HepG2 (cell line): Measurements from ENCODE around the gene PTGIS. TPM values are rescaled to one million over a fixed set of nuclear protein-coding genes. Genes with fewer than 3 reads are reported as not detected.

Experiments
- CCAR2 ChIP-seq: fragments of 200-400 bp; formaldehyde crosslinking; optimal IDR thresholded peaks from 2 replicates; pipeline ENCODE3; 2018; ENCODE audit warnings: low read depth, mild to moderate bottlenecking, low read length, moderate library complexity
- FOXA1 ChIP-seq, 2 experiments: fragments of 450-650 bp in 1 of 2; sonication (generic) in 1 of 2; formaldehyde crosslinking in 1 of 2; IDR thresholded peaks; 2 replicates each; pipeline versions ENCODE4 v1.4.0 to v1.6.1; 2016 to 2020; ENCODE audit warnings: missing genetic modification reagents in 1 of 2
- GATAD2A ChIP-seq: IDR thresholded peaks from 2 replicates; pipeline ENCODE4 v1.6.1; 2016
- GTF2F1 ChIP-seq: fragments of 150-350 bp; IDR thresholded peaks from 2 replicates; pipeline ENCODE4 v1.6.1; 2014; ENCODE audit warnings: low read length
- HMGXB4 ChIP-seq, 2 experiments: sonication (generic) in 1 of 2; formaldehyde crosslinking in 1 of 2; IDR thresholded peaks; 2 replicates each; pipeline versions ENCODE4 v1.4.0 to v1.6.1; 2018 to 2020; ENCODE audit warnings: missing genetic modification reagents in 2 of 2, borderline replicate concordance in 1 of 2, low read depth in 1 of 2, mild to moderate bottlenecking in 1 of 2, missing biosample characterization in 1 of 2
- MYPOP ChIP-seq: sonication (generic); formaldehyde crosslinking; IDR thresholded peaks from 2 replicates; pipeline ENCODE4 v1.8.1; 2023; ENCODE audit warnings: mild to moderate bottlenecking, moderate library complexity, missing genetic modification reagents
- NCOR1 ChIP-seq: fragments of 200-600 bp; sonication (generic); IDR thresholded peaks from 2 replicates; pipeline ENCODE4 v1.7.0; 2017; ENCODE audit warnings: antibody characterized with exemption, low read length, borderline replicate concordance
- PBX2 ChIP-seq: IDR thresholded peaks from 2 replicates; pipeline ENCODE4 v1.6.1; 2016; ENCODE audit warnings: control low read depth
- TCF7 ChIP-seq: sonication (generic); IDR thresholded peaks from 2 replicates; pipeline ENCODE4 v1.6.1; 2016; ENCODE audit warnings: antibody characterized with exemption, low read depth
- TFDP2 ChIP-seq: sonication (generic); formaldehyde crosslinking; IDR thresholded peaks from 2 replicates; pipeline ENCODE4 v1.4.0; 2020; ENCODE audit warnings: missing genetic modification reagents
- THAP7 ChIP-seq: sonication (generic); formaldehyde crosslinking; IDR thresholded peaks from 2 replicates; pipeline ENCODE4 v1.8.1; 2023; ENCODE audit warnings: mild to moderate bottlenecking, missing genetic modification reagents
- ZBTB37 ChIP-seq: sonication (generic); formaldehyde crosslinking; IDR thresholded peaks from 2 replicates; pipeline ENCODE4 v1.4.0; 2020; ENCODE audit warnings: mild to moderate bottlenecking, missing genetic modification reagents
- ZFP41 ChIP-seq: sonication (generic); formaldehyde crosslinking; IDR thresholded peaks from 2 replicates; pipeline ENCODE4 v1.4.0; 2020; ENCODE audit warnings: mild to moderate bottlenecking, missing genetic modification reagents, borderline replicate concordance
- ZFY ChIP-seq: sonication (generic); formaldehyde crosslinking; IDR thresholded peaks from 2 replicates; pipeline ENCODE4 v1.4.0; 2020; ENCODE audit warnings: missing genetic modification reagents
- ZNF121 ChIP-seq: sonication (generic); formaldehyde crosslinking; IDR thresholded peaks from 2 replicates; pipeline ENCODE4 v1.5.0; 2020; ENCODE audit warnings: mild to moderate bottlenecking, missing genetic modification reagents
- ZNF513 ChIP-seq: sonication (generic); formaldehyde crosslinking; conservative IDR thresholded peaks from 2 replicates; pipeline ENCODE4 v1.5.0; 2020; ENCODE audit warnings: missing genetic modification reagents
- ZNF530 ChIP-seq: sonication (generic); formaldehyde crosslinking; IDR thresholded peaks from 2 replicates; pipeline ENCODE4 v1.5.0; 2020; ENCODE audit warnings: low read depth, mild to moderate bottlenecking, missing genetic modification reagents
- ZNF569 ChIP-seq: sonication (generic); formaldehyde crosslinking; IDR thresholded peaks from 2 replicates; pipeline ENCODE4 v1.5.0; 2020; ENCODE audit warnings: mild to moderate bottlenecking, missing genetic modification reagents, moderate library complexity, borderline replicate concordance
- ZNF605 ChIP-seq: sonication (generic); formaldehyde crosslinking; IDR thresholded peaks from 2 replicates; pipeline ENCODE4 v1.8.0; 2022; ENCODE audit warnings: mild to moderate bottlenecking, missing genetic modification reagents
- ZNF713 ChIP-seq: sonication (generic); formaldehyde crosslinking; IDR thresholded peaks from 2 replicates; pipeline ENCODE4 v1.4.0; 2020; ENCODE audit warnings: mild to moderate bottlenecking, missing genetic modification reagents
- ZNF75D ChIP-seq: sonication (generic); formaldehyde crosslinking; IDR thresholded peaks from 2 replicates; pipeline ENCODE4 v1.8.1; 2023; ENCODE audit warnings: missing genetic modification reagents, mild to moderate bottlenecking, borderline replicate concordance
- ZNF792 ChIP-seq: IDR thresholded peaks from 2 replicates; pipeline ENCODE4 v1.6.1; 2016
- polyA plus RNA-seq, 8 experiments: library from polyadenylated mRNA; depleted of rRNA in 3 of 8; stranded (reverse) in 7 of 8; unstranded in 1 of 8; fragments of >200 nt; fragmentation: Illumina TruSeq in 4 of 8; extraction: Trizol in 4 of 8; gene quantifications; 2 replicates each; pipeline versions ENCODE4 v1.2.1 to v1.2.3, GENCODE V29; 2011 to 2016; ENCODE audit warnings: low read depth in 4 of 8, missing spikeins in 1 of 8, mixed read lengths in 1 of 8; ENCODE audit not compliant: insufficient read depth in 1 of 8
- total RNA-seq, 5 experiments: library from RNA; depleted of rRNA; stranded (reverse); fragments of >200 nt; fragmentation: Illumina TruSeq; extraction: Trizol; gene quantifications; 2 replicates each; pipeline ENCODE4 v1.2.3, GENCODE V29; 2016; ENCODE audit warnings: low read depth in 1 of 5

PTGIS gene
- total and polyA plus RNA-seq, 2 of the 13 experiments (the other 11 are each of a cell fraction or from before 2014, with no cell fraction given) = not detected

- TF ChIP-seq FOXA1 (IDR thresholded peaks at IDR 0.05) (no peak), FOXA1 (CRISPR knock-in tag; IDR thresholded peaks at IDR 0.05) (peak; percentile 14; the same call in 1 of the 2 replicates), ZNF569 (no peak), ZNF121 (CRISPR knock-in tag) (no peak), CCAR2 (no peak), ZNF513 (no peak), PBX2 (CRISPR knock-in tag) (no peak), HMGXB4 (CRISPR knock-in tag; IDR thresholded peaks at IDR 0.05; ENCODE audit: borderline replicate concordance in 1 of 2, low read depth in 1 of 2) (no peak), NCOR1 (no peak), TFDP2 (no peak), MYPOP (peak; percentile 89), ZNF75D (CRISPR knock-in tag) (peak; percentile 55; the same call in 1 of the 2 replicates), TCF7 (no peak), ZBTB37 (CRISPR knock-in tag) (0 out of 2 replicates have a peak, but pooled peaks have one; percentile 34), ZFY (CRISPR knock-in tag) (peak; percentile 57), ZFP41 (CRISPR knock-in tag) (no peak), THAP7 (CRISPR knock-in tag) (peak; percentile 83; the same call in 1 of the 2 replicates), ZNF530 (CRISPR knock-in tag) (0 out of 2 replicates have a peak, but pooled peaks have one; percentile 74), ZNF792 (peak; percentile 85; the same call in 1 of the 2 replicates), ZNF713 (CRISPR knock-in tag) (no peak), ZNF605 (peak; percentile 91), GTF2F1 (no peak), GATAD2A (CRISPR knock-in tag) (0 out of 2 replicates have a peak, but pooled peaks have one; percentile 39)
Observed at GRCh38 chr20:49482621-49483017, 85.3 kb downstream of the PTGIS start, which contains the start of gene KCNB1 (continued).
